IMR-90 (cell line): Measurements from ENCODE around the gene MRPS15. TPM values are rescaled to one million over a fixed set of nuclear protein-coding genes. Genes with fewer than 3 reads are reported as not detected.

Source experiments
- ATAC-seq: fragments of 200-7000 bp; cut with Tn5 transposase; 2 replicates; pipeline ENCODE4 v1.9.1; 2020; ENCODE audit warnings: low read depth, mild to moderate bottlenecking, moderate library complexity
- BruUV-seq: library from RNA; stranded (reverse); fragments of 400-500 nt; replicated peaks from 2 replicates; lab custom pipeline; 2021; lab: Mats Ljungman, UMichigan
- CTCF ChIA-PET: fragments of 300-600 bp; formaldehyde crosslinking; extraction: SDS; loops from one replicate; lab custom pipeline; 2021; ENCODE audit warnings: antibody characterized with exemption; lab: Yijun Ruan, JAX
- POLR2A ChIA-PET: fragments of 300-600 bp; sonication (Branson Sonifier 250); formaldehyde crosslinking; loops from one replicate; lab custom pipeline; 2022; ENCODE audit warnings: antibody characterized with exemption; ENCODE audit not compliant: unreplicated experiment; lab: Charles Lee
- DNase-seq: peaks from one replicate; pipeline ENCODE4 v3.0.0; 2013
- H2AFZ ChIP-seq: replicated peaks from 2 replicates; pipeline ENCODE3; 2013; ENCODE audit warnings: low read length, mild to moderate bottlenecking; ENCODE audit not compliant: poor library complexity
- H2AK5ac ChIP-seq: 2 replicates; pipeline ENCODE4 v1.6.1; 2013; ENCODE audit warnings: low read depth, low read length, inconsistent platforms
- H2AK9ac ChIP-seq: replicated peaks from 2 replicates; pipeline ENCODE3; 2013; ENCODE audit warnings: mild to moderate bottlenecking, low read depth, low read length, moderate library complexity; ENCODE audit not compliant: poor library complexity
- H2BK120ac ChIP-seq: 2 replicates; pipeline ENCODE4 v1.6.1; 2013; ENCODE audit warnings: low read depth, low read length, inconsistent platforms
- H2BK15ac ChIP-seq: 3 replicates; pipeline ENCODE4 v1.6.1; 2013; ENCODE audit warnings: low read depth, low read length, inconsistent platforms
- H2BK20ac ChIP-seq: 2 replicates; pipeline ENCODE4 v1.6.1; 2013; ENCODE audit warnings: low read depth, mild to moderate bottlenecking, inconsistent platforms, low read length, moderate library complexity
- H2BK5ac ChIP-seq: 2 replicates; pipeline ENCODE4 v1.6.1; 2013; ENCODE audit warnings: mild to moderate bottlenecking, low read depth, low read length, inconsistent platforms; ENCODE audit not compliant: poor library complexity, severe bottlenecking
- H3K14ac ChIP-seq: replicated peaks from 2 replicates; pipeline ENCODE4 v1.6.1; 2013; ENCODE audit warnings: low read depth, low read length, inconsistent platforms
- H3K18ac ChIP-seq: 2 replicates; pipeline ENCODE4 v1.6.1; 2013; ENCODE audit warnings: low read depth, low read length, control low read depth
- H3K23ac ChIP-seq: 2 replicates; pipeline ENCODE4 v1.6.1; 2013; ENCODE audit warnings: low read depth, low read length, inconsistent platforms
- H3K27ac ChIP-seq: 2 replicates; pipeline ENCODE4 v1.5.1; 2013; ENCODE audit warnings: mild to moderate bottlenecking, control low read depth, low read length; ENCODE audit not compliant: insufficient read depth
- H3K27me3 ChIP-seq: 2 replicates; pipeline ENCODE4 v1.6.1; 2013; ENCODE audit warnings: low read length; ENCODE audit not compliant: control insufficient read depth, insufficient read depth
- H3K36me3 ChIP-seq: 2 replicates; pipeline ENCODE4 v1.6.1; 2013; ENCODE audit warnings: low read length, mixed read lengths; ENCODE audit not compliant: control insufficient read depth, insufficient read depth
- H3K4ac ChIP-seq: 2 replicates; pipeline ENCODE4 v1.6.1; 2013; ENCODE audit warnings: low read depth, low read length, inconsistent platforms
- H3K4me1 ChIP-seq: 2 replicates; pipeline ENCODE4 v1.6.1; 2013; ENCODE audit warnings: low read length, mixed read lengths; ENCODE audit not compliant: control insufficient read depth, insufficient read depth
- H3K4me2 ChIP-seq: 2 replicates; pipeline ENCODE4 v1.6.1; 2013; ENCODE audit warnings: low read depth, mild to moderate bottlenecking, control low read depth, low read length, moderate library complexity
- H3K4me3 ChIP-seq: 2 replicates; pipeline ENCODE4 v1.5.1; 2013; ENCODE audit warnings: low read depth, mild to moderate bottlenecking, control low read depth, low read length, moderate library complexity; ENCODE audit not compliant: insufficient read depth
- H3K56ac ChIP-seq: 2 replicates; pipeline ENCODE4 v1.6.1; 2013; ENCODE audit warnings: low read length, inconsistent platforms; ENCODE audit not compliant: insufficient read depth; ENCODE audit errors: extremely low read depth
- H3K79me1 ChIP-seq, 2 experiments: 2 replicates each; pipeline ENCODE4 v1.6.1; 2013; ENCODE audit warnings: low read length in 2 of 2, inconsistent platforms in 1 of 2, low read depth in 1 of 2
- H3K9ac ChIP-seq: 2 replicates; pipeline ENCODE4 v1.6.1; 2013; ENCODE audit warnings: low read depth, low read length, control low read depth
- H3K9me1 ChIP-seq: 2 replicates; pipeline ENCODE4 v1.6.1; 2013; ENCODE audit warnings: low read length, inconsistent platforms; ENCODE audit not compliant: insufficient read depth
- H3K9me3 ChIP-seq: 2 replicates; pipeline ENCODE4 v1.6.1; 2013; ENCODE audit warnings: low read length; ENCODE audit not compliant: control insufficient read depth, insufficient read depth
- H4K20me1 ChIP-seq: 2 replicates; pipeline ENCODE4 v1.6.1; 2013; ENCODE audit warnings: low read length, inconsistent platforms; ENCODE audit not compliant: insufficient read depth
- H4K5ac ChIP-seq: 2 replicates; pipeline ENCODE4 v1.6.1; 2013; ENCODE audit warnings: mild to moderate bottlenecking, low read depth, low read length, control low read depth
- H4K8ac ChIP-seq, 2 experiments: 2 replicates each; pipeline ENCODE4 v1.6.1; 2013; ENCODE audit warnings: low read depth in 2 of 2, low read length in 2 of 2, control low read depth in 1 of 2, inconsistent platforms in 1 of 2
- H4K91ac ChIP-seq: 2 replicates; pipeline ENCODE4 v1.6.1; 2013; ENCODE audit warnings: low read depth, low read length, inconsistent platforms; ENCODE audit not compliant: insufficient read depth
- BHLHE40 ChIP-seq: fragments of 150-350 bp; IDR thresholded peaks from 2 replicates; pipeline ENCODE4 v1.6.1; 2016; ENCODE audit warnings: mild to moderate bottlenecking, low read depth, low read length
- MAFK ChIP-seq: IDR thresholded peaks from 2 replicates; pipeline ENCODE4 v1.6.1; 2012; ENCODE audit warnings: low read depth, low read length, improper control_type of control experiment
- POLR2A ChIP-seq: IDR thresholded peaks from 2 replicates; pipeline ENCODE4 v1.6.1; 2012; ENCODE audit warnings: mild to moderate bottlenecking, low read depth, low read length
- WGBS, 2 experiments: methylation state at CpG; one replicate each; pipeline versions ENCODE4 v1.1.5 to v1.1.7; 2013; ENCODE audit warnings: missing lambda C conversion rate in 2 of 2; ENCODE audit not compliant: insufficient read length in 1 of 2; ENCODE audit errors: extremely low coverage in 2 of 2; 5-methylcytosine and 5-hydroxymethylcytosine counted together
- dilution Hi-C: fragments of 300-500 bp; cut with HindIII; formaldehyde crosslinking; loops from one replicate; pipeline ENCODE4 v1.14.3; 2018; ENCODE audit warnings: low sequenced_read_pairs; ENCODE audit not compliant: unreplicated experiment
- in situ Hi-C: fragments of 300-500 bp; cut with MboI; formaldehyde crosslinking; loops from 3 replicates; pipeline ENCODE4 v1.14.3; 2019; ENCODE audit warnings: low sequenced_read_pairs, inconsistent platforms, mixed read lengths
- intact Hi-C: fragments of 100-400 bp; cut with micrococcal nuclease; formaldehyde crosslinking; loops from 2 replicates; pipeline ENCODE4 v1.10.0; 2022
- polyA plus RNA-seq, 3 experiments: library from polyadenylated mRNA; depleted of rRNA; stranded (reverse); fragments of >200 nt; gene quantifications; 2 replicates each; pipeline ENCODE4 v1.2.3, GENCODE V29; 2012; ENCODE audit warnings: low replicate concordance in 1 of 3
- total RNA-seq: library from RNA; depleted of rRNA; stranded (reverse); fragments of >200 nt; gene quantifications from 2 replicates; pipeline ENCODE4 v1.2.3, GENCODE V29; 2012

Gene MRPS15
- total and polyA plus RNA-seq, 2 of the 4 experiments (the other 2 are of a cell fraction), result 46.1 to 77.9 TPM

DNA sequence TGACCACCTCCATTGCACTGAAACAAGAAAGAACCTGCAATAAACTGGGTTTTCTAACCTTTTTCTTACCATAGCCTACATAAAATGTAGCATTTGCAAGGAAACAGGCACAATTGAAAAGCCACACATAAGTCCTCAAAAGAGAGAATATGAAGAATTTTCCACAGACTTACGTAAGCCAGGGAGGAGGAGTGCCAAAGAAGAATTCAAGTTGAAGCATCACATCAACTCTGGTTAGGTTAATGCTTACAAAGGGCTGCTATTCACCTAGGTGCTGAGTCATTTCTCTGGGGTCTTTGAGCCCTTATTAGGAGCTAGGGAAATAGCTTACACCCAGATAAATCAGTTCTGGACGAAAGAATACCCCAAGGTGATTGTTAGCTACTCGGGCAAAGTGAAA is 23.5 kb downstream of the MRPS15 start:
- Histone ChIP-seq H3K23ac (no peak overlapping the region), H3K4ac (no peak overlapping the region), H3K56ac (no peak overlapping the region), H3K4me1 (peaks cover 3% of the 10 kb centered on the region; the same call in 1 of the 2 replicates), H2AK5ac (no peak overlapping the region), H3K9ac (no peak overlapping the region), H3K36me3 (0 out of 2 replicates have a peak, but pooled peaks cover 2% of the 10 kb centered on the region), H2BK20ac (no peak overlapping the region), H4K91ac (no peak overlapping the region), H4K8ac (no peak overlapping the region), H2AFZ (no peak overlapping the region), H3K27me3 (no peaks in the 10 kb centered on the region), H3K27ac (no peak overlapping the region), H3K4me3 (no peak overlapping the region), H3K14ac (no peak overlapping the region), H2AK9ac (no peak overlapping the region), H2BK120ac (no peak overlapping the region), H2BK15ac (no peak overlapping the region), H4K20me1 (no peaks in the 10 kb centered on the region; the same call in 1 of the 2 replicates), H3K79me1 (no peaks in the 10 kb centered on the region), H3K18ac (no peak overlapping the region), H2BK5ac (no peak overlapping the region), H4K5ac (no peak overlapping the region), H3K9me1 (peaks cover 3% of the 10 kb centered on the region), H3K9me3 (no peaks in the 10 kb centered on the region), H3K4me2 (no peak overlapping the region)
- ChIA-PET CTCF (interaction anchor here (1.5 kb wide), 1 partner anchor 9 kb away, joined by 4 read pairs; the partner anchor contains the start of gene OSCP1), POLR2A (no interaction called here)
- no peak for DNase-seq
- dilution Hi-C loops, result no loop called here
- in situ Hi-C loops, result no loop called here
- TF ChIP-seq POLR2A, result no peak
- TF ChIP-seq BHLHE40, result no peak
- no peak for TF ChIP-seq MAFK
- no peak for ATAC-seq
- BruUV-seq, result no TSS peak
- 80% methylated on average over 1 of the region's 3 CpGs; no CpG with 5 or more reads in 1 of the 2 experiments for WGBS, 2 experiments
- intact Hi-C loops, result no loop called here
